Stimulated activated CD8-positive, alpha-beta memory T cell treated with anti-CD3 and anti-CD28 coated beads, Interleukin-15, amount 100 ng/mL, for 24 hours (primary cell): ENCODE data around the gene MRTFB.

Experiments
- DNase-seq: peaks from one replicate; pipeline ENCODE4 v3.0.0-alpha.2; 2020; ENCODE audit warnings: low read depth

The MRTFB gene

GRCh38 chr16:14186007-14186794, 115.1 kb downstream of the MRTFB start:
- DNase-seq: no peak

GRCh38 chr16:14186795-14187221, 115.7 kb downstream of the MRTFB start:
- no peak for DNase-seq

GRCh38 chr16:14187517-14188338, 116.6 kb downstream of the MRTFB start:
- DNase-seq: no peak

GRCh38 chr16:14193316-14193871, 122.3 kb downstream of the MRTFB start:
- DNase-seq: no peak

DNA sequence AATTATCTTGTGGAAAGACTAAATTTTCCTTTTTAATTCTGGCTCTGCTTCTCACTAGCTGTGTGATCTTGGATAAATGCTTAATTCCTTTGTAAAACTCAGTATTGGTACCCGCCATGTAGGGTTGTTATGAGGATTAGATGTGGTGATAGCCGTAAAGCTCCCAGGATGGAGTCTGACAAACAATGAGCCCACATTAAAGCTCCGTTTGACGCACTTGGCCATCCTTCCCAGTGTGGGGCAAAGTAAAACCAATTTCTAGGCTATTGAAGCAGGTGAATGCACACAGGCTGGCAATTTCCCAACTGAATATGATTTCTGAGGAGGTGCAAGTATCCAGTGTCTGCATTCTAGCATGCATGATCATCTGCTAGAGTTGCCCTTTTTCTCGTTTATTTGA, 123.6 kb downstream of the MRTFB start:
- DNase-seq: no peak

DNA sequence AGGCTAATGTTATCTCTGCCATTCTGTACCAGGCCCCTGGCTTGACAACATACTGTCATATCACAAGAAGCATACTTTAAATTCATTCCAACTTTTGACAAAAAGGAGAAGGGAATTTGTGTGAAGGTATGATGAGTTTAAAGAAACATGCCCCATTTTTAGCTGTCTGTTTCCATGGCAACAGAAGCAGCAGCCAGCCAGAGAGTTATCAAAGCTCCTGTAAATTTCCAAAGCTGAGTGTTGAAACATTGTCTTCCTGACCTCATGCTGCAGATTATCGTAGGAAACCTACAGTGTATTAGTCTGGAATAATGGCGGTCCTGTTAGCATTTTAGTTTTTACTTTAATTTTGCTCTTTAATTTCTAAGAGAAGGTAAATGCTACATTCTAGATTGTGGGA, 124.9 kb downstream of the MRTFB start:
- DNase-seq: no peak

DNA sequence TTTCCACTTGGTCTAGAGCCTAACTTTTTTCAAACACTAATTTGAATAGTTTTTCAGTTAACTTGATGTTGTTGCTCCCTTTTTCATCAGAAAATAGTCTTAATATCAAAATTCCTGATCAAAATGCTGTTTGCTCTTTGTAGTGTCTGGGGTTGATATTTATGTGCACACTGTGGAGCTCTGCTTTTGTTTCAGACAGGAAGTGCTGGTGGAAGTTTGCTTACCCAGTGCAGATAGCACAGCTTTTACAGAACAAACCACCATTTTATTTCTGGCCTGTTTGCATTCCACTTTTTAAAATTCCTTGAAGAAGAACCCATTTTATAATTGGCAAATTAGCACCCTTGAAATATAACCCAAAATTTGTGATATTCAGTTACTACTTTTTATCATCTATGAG, 125.4 kb downstream of the MRTFB start:
- DNase-seq: no peak

- no peak for DNase-seq
Observed at GRCh38 chr16:14198012-14198411, 126.9 kb downstream of the MRTFB start.

- DNase-seq: no peak
Observed at GRCh38 chr16:14198572-14198971, 127.5 kb downstream of the MRTFB start.

DNA sequence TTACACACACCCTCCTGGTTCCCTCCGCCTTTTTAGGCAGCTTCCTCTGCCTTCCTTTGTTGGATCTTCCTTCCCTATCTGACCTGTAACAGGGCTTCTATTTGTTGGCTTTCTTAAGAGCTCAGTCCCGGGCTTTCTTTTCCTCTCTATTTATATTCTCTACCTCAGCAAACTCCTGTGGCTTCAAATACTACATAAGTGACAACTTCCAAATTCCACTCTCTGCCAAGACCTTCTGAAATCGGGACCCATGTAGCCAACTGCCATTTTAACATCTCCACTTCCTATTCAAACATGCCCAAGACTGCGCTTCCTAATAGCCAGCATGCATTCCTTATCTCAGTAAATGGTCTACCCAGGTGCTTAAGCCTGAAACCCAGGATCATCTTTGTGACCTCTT, 128.1 kb downstream of the MRTFB start:
- DNase-seq: no peak

GRCh38 chr16:14199624-14200023, 128.5 kb downstream of the MRTFB start:
- no peak for DNase-seq

GRCh38 chr16:14202095-14202494, 131.0 kb downstream of the MRTFB start:
- no peak for DNase-seq

DNA sequence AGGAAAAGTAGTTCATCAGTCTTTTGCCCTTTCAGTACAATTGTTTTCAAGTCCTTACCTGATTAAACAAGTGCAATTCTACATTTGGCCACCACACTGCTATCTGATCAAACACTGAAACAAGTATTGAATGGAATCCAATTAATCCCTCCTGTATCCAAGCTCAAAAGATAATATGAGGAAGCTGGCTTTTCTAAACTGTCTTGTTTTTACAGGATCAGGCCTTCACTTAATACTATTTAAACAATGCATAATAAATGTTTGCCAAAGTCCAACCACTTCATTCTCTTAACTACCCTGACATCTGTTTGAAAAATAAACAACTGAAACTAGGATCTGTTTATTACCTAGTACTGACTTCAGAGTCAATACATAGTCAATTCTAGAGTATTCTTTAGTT, 131.6 kb downstream of the MRTFB start:
- DNase-seq: no peak

DNA sequence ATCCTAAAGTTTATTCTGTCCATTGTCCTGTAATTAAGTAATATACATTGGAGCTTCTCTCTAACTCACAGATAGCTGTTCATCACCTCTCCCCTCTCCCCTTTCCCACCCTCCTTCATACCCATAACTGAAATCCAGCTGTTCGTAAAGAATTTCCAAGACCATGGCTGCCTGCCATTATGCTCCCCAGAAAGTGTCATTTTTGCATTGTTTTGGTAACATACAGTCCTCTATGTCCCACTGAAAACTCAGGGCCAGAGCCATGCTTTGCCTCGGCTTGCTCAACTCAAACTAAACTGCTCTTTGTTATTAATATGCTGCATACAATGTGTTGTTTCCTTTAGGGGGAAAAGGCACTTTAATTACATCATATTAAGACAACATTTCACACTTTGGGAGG, 132.0 kb downstream of the MRTFB start:
- DNase-seq: no peak

GRCh38 chr16:14205666-14206065, 134.5 kb downstream of the MRTFB start:
- no peak for DNase-seq

DNA sequence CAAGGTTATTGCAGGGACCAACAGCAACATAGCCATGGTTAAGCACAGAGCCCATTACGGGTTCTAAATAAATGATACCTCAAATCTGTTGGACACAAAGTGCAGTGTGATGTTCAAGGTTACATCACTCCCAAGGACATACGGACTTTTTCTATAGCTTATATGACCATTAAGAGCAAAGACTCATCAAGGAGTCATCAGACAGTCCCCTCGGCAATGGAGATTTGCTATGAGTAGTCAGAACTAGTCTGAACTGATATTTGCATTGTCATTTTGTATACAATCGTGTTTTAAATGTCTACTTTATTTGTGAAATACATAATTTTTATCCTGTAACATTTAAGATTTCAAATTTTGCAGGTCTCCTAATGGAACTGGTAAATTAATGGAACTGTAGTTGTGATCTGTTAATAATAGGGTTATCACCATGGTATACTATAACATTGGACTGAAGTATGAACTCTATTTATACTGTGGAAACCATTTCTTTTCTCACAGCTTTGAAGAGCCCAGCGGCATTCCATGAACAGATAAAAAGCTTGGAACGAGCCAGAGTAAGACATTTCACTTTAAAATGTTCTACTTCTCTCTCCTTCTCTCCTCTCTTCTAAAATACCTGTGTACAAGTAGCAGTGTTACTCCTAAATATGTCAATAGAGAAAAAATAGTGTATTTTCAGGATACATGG, 140.9 kb downstream of the MRTFB start:
- DNase-seq: no peak

DNA sequence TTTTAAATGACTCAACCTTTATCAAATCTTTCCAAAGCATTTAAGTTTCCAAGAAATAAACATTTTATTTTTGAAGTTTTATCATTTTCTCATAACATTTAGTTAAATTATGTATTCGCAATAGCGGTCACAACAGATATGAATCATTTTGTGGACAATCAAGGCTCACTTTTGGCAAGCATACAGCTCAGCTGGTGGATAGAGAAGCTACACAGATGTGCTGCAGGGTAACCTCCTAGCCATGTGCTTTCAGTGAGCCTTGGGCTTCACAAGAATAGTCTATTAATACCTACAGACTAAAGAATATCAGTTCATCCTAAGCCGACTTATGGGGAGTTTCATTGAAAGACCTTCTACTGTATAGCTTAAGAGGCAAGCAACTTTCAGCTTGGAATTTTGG, 144.8 kb downstream of the MRTFB start:
- DNase-seq: no peak

- DNase-seq: no peak
Observed at GRCh38 chr16:14219983-14220382, 148.9 kb downstream of the MRTFB start.

DNA sequence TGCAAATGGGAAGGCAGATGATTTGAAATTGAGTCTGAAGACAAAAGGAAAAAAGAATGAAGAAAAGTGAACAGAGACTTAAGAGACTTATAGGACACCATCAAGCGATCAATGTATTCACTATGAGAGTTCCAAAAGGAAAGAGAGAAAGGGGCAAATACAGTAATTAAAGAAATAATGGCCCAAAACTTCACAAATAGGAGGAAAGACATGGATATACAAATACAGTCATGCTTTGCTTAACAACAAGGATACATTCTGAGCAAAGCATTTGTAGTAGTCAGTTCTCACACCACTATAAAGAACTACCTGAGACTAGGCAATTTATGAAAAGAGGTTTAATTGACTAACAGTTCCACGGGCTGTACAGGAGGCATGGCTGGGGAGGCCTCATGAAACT, 152.5 kb downstream of the MRTFB start:
- no peak for DNase-seq

- no peak for DNase-seq
Observed at GRCh38 chr16:14225457-14225856, 154.3 kb downstream of the MRTFB start.

DNA sequence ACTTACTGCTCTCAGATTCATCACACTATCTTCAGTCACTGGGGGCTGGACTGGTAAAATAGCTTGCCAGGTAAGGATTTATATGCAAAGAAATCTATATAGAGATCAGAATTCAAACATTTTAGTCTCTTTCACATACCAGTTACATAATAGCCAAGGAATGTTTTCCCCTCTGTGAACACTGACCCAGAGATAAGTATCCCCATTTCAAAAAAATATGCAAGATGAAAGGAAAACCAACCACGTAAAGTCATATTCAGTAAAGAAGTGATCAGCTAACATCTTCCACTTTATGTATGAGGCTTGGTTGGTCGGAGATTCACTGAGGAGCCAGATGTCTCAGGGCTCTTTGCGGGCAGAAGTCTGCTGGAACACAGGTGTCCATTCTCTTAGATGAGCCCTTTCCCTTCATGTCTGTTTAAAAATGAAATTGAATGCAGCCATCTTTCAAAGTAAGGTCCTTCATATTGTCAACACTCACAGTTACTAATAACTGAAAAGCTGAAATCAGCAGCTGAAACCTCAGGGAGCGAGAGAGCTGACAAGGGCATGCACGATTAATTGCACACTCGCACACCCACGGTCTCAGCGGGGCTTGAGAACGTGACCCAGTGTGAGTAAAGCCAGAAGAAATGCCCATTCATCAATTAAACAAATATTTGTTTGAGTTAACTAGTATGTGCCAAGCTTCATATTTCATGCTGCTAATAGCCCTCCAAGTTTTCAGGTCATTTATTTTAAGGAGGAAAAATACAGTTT, 161.2 kb downstream of the MRTFB start:
- DNase-seq: no peak

GRCh38 chr16:14236401-14236800, 165.3 kb downstream of the MRTFB start:
- no peak for DNase-seq
